Measurements from ENCODE around the gene MRPS14. TPM values are rescaled to one million over a fixed set of nuclear protein-coding genes. Genes with fewer than 3 reads are reported as not detected.

MRPS14 gene
- total RNA-seq, 1 donor from 2014 or later: 20.3 TPM

- H3K27me3 ChIP-seq (ENCODE audit: insufficient read depth, low read length): no peaks in the 10 kb centered on the region
- no peaks in the 10 kb centered on the region for H3K4me1 Mint-ChIP-seq (ENCODE audit: low read depth, unreplicated experiment)
- TF ChIP-seq CTCF (IDR thresholded peaks at IDR 0.05; ENCODE audit: insufficient read depth, low read depth, low read length) (no peak), EZH2 (IDR thresholded peaks at IDR 0.05; ENCODE audit: insufficient read depth, low read length) (no peak)
- H3K36me3 Mint-ChIP-seq (ENCODE audit: low read depth, unreplicated experiment): peaks cover 3% of the 10 kb centered on the region
- H3K4me2 ChIP-seq (ENCODE audit: low read length): no peak overlapping the region
- no peak overlapping the region for H3K4me3 ChIP-seq (ENCODE audit: insufficient read depth, low read depth, low read length)
- H3K27ac ChIP-seq (ENCODE audit: low read depth, low read length): no peak overlapping the region
- H3K79me2 ChIP-seq (ENCODE audit: insufficient read depth, low read length): no peaks in the 10 kb centered on the region
- no peak overlapping the region for H2AFZ ChIP-seq (ENCODE audit: low read depth, low read length)
- FAIRE-seq: no peak
- H3K9ac ChIP-seq (ENCODE audit: low read length): no peak overlapping the region
- H3K9me3 ChIP-seq (ENCODE audit: insufficient read depth, low read depth, low read length): no peaks in the 10 kb centered on the region
- H3K4me3 Mint-ChIP-seq (ENCODE audit: unreplicated experiment): no peak overlapping the region
- no peaks in the 10 kb centered on the region for H3K27me3 Mint-ChIP-seq (ENCODE audit: low read depth, unreplicated experiment)
- no peaks in the 10 kb centered on the region for H3K36me3 ChIP-seq (ENCODE audit: insufficient read depth, low read length)
- H3K4me1 ChIP-seq (ENCODE audit: insufficient read depth, low read length): no peaks in the 10 kb centered on the region
- H3K27ac Mint-ChIP-seq (ENCODE audit: unreplicated experiment): no peak overlapping the region
- no peaks in the 10 kb centered on the region for H3K9me3 Mint-ChIP-seq (ENCODE audit: unreplicated experiment)
- DNase-seq (ENCODE audit: low read depth): no peak
- no peaks in the 10 kb centered on the region for H4K20me1 ChIP-seq (ENCODE audit: insufficient read depth, low read length)
Observed at GRCh38 chr1:174988539-174988938, 34.7 kb downstream of the MRPS14 start.

- no peak overlapping the region for H3K27ac ChIP-seq (ENCODE audit: low read depth, low read length)
- no peaks in the 10 kb centered on the region for H3K36me3 ChIP-seq (ENCODE audit: insufficient read depth, low read length)
- H4K20me1 ChIP-seq (ENCODE audit: insufficient read depth, low read length): no peaks in the 10 kb centered on the region
- no peaks in the 10 kb centered on the region for H3K4me1 ChIP-seq (ENCODE audit: insufficient read depth, low read length)
- peaks cover 5% of the 10 kb centered on the region for H3K4me1 Mint-ChIP-seq (ENCODE audit: low read depth, unreplicated experiment)
- H3K9me3 Mint-ChIP-seq (ENCODE audit: unreplicated experiment): no peaks in the 10 kb centered on the region
- no peaks in the 10 kb centered on the region for H3K27me3 ChIP-seq (ENCODE audit: insufficient read depth, low read length)
- H3K4me3 Mint-ChIP-seq (ENCODE audit: unreplicated experiment): no peak overlapping the region
- TF ChIP-seq EZH2 (IDR thresholded peaks at IDR 0.05; ENCODE audit: insufficient read depth, low read length): no peak
- TF ChIP-seq CTCF (IDR thresholded peaks at IDR 0.05; ENCODE audit: insufficient read depth, low read depth, low read length): no peak
- H3K4me3 ChIP-seq (ENCODE audit: insufficient read depth, low read depth, low read length): no peak overlapping the region
- no peak overlapping the region for H3K9ac ChIP-seq (ENCODE audit: low read length)
- no peak overlapping the region for H2AFZ ChIP-seq (ENCODE audit: low read depth, low read length)
- H3K27ac Mint-ChIP-seq (ENCODE audit: unreplicated experiment): no peak overlapping the region
- DNase-seq (ENCODE audit: low read depth) (no peak), FAIRE-seq (no peak)
- peaks cover 6% of the 10 kb centered on the region for H3K36me3 Mint-ChIP-seq (ENCODE audit: low read depth, unreplicated experiment)
- peaks cover 3% of the 10 kb centered on the region for H3K9me3 ChIP-seq (ENCODE audit: insufficient read depth, low read depth, low read length)
- no peak overlapping the region for H3K4me2 ChIP-seq (ENCODE audit: low read length)
- H3K27me3 Mint-ChIP-seq (ENCODE audit: low read depth, unreplicated experiment): no peaks in the 10 kb centered on the region
- no peaks in the 10 kb centered on the region for H3K79me2 ChIP-seq (ENCODE audit: insufficient read depth, low read length)
Observed at GRCh38 chr1:174984952-174985351, 38.3 kb downstream of the MRPS14 start.

GRCh38 chr1:174982971-174983689 lies 40.1 kb downstream of the MRPS14 start:
- Histone ChIP-seq H3K4me3 (ENCODE audit: insufficient read depth, low read depth, low read length) (no peak overlapping the region), H3K36me3 (ENCODE audit: insufficient read depth, low read length) (no peaks in the 10 kb centered on the region), H3K79me2 (ENCODE audit: insufficient read depth, low read length) (no peaks in the 10 kb centered on the region), H3K9me3 (ENCODE audit: insufficient read depth, low read depth, low read length) (peaks cover 3% of the 10 kb centered on the region), H3K27ac (ENCODE audit: low read depth, low read length) (no peak overlapping the region), H2AFZ (ENCODE audit: low read depth, low read length) (no peak overlapping the region), H3K9ac (ENCODE audit: low read length) (no peak overlapping the region), H4K20me1 (ENCODE audit: insufficient read depth, low read length) (no peaks in the 10 kb centered on the region), H3K4me1 (ENCODE audit: insufficient read depth, low read length) (no peaks in the 10 kb centered on the region), H3K27me3 (ENCODE audit: insufficient read depth, low read length) (no peaks in the 10 kb centered on the region), H3K4me2 (ENCODE audit: low read length) (no peak overlapping the region)
- no peaks in the 10 kb centered on the region for H3K9me3 Mint-ChIP-seq (ENCODE audit: unreplicated experiment)
- no peak overlapping the region for H3K4me3 Mint-ChIP-seq (ENCODE audit: unreplicated experiment)
- FAIRE-seq: peak; percentile 13
- H3K27ac Mint-ChIP-seq (ENCODE audit: unreplicated experiment): no peak overlapping the region
- H3K36me3 Mint-ChIP-seq (ENCODE audit: low read depth, unreplicated experiment): peaks cover 6% of the 10 kb centered on the region
- TF ChIP-seq EZH2 (IDR thresholded peaks at IDR 0.05; ENCODE audit: insufficient read depth, low read length): no peak
- peak; percentile 65 for TF ChIP-seq CTCF (IDR thresholded peaks at IDR 0.05; ENCODE audit: insufficient read depth, low read depth, low read length)
- peaks cover 5% of the 10 kb centered on the region for H3K4me1 Mint-ChIP-seq (ENCODE audit: low read depth, unreplicated experiment)
- DNase-seq (ENCODE audit: low read depth): no peak
- H3K27me3 Mint-ChIP-seq (ENCODE audit: low read depth, unreplicated experiment): no peaks in the 10 kb centered on the region
